ENCODE measurements around the gene CREBRF.

- TF ChIP-seq EZH2phosphoT487 (IDR thresholded peaks at IDR 0.05; ENCODE audit: low read depth) (no peak), CTCF (IDR thresholded peaks at IDR 0.05; ENCODE audit: low read depth, low read length) (no peak)
These were observed 47.3 kb downstream of the CREBRF start for GRCh38 chr5:173103411-173103810.

All from OCI-LY3 (cell line).